ENCODE measurements around the gene EGFLAM. TPM values are rescaled to one million over a fixed set of nuclear protein-coding genes. Genes with fewer than 3 reads are reported as not detected.

Gene EGFLAM
- total and polyA plus RNA-seq, 2 experiments from 2014 or later: 0.06 to 0.27 TPM

DNA sequence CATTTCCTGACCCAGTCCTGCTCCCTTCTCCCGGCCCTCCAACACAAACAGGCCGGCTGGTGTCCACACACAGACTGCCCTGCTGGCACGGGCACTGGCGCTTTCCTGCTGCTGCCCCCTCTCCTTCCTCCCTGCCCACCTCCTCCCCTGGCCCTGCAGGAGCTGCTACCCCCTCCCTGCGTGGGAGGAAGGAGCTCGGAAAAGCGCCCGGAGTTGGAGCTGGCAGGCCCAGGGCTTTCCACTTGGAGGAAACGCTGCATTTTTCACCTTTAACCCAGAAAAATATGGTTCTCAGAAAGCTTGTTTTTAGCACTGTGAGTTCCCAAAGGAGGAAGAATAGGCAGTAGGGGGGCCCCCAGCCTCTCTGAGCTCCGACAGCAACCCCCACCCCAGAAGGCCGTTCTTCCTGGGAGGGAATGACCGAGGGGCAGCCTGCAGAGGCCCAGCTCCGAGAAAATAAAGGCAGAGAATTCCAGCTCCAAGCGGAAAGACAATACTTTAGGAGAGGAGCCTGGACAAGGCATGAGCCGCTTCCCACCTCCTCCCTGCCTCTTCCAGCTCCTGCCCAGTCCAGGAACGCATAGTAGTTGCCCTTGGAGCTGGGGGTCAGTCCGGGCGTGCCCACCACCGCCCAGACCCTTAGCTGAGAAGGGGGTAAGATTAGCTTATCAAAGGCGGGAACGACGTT is 209.1 kb downstream of the EGFLAM start:
- peaks cover 33% of the 10 kb centered on the region for H3K4me1 ChIP-seq (ENCODE audit: low read depth)
- H3K27ac ChIP-seq: no peak overlapping the region
- TF ChIP-seq, protein P1, sequence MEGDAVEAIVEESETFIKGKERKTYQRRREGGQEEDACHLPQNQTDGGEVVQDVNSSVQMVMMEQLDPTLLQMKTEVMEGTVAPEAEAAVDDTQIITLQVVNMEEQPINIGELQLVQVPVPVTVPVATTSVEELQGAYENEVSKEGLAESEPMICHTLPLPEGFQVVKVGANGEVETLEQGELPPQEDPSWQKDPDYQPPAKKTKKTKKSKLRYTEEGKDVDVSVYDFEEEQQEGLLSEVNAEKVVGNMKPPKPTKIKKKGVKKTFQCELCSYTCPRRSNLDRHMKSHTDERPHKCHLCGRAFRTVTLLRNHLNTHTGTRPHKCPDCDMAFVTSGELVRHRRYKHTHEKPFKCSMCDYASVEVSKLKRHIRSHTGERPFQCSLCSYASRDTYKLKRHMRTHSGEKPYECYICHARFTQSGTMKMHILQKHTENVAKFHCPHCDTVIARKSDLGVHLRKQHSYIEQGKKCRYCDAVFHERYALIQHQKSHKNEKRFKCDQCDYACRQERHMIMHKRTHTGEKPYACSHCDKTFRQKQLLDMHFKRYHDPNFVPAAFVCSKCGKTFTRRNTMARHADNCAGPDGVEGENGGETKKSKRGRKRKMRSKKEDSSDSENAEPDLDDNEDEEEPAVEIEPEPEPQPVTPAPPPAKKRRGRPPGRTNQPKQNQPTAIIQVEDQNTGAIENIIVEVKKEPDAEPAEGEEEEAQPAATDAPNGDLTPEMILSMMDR (IDR thresholded peaks at IDR 0.05; ENCODE audit: low read depth, low read length): no peak
- peak in 1 of 2 donors; percentile 90 for DNase-seq (ENCODE audit: low read depth in 1 of 2, low spot score in 1 of 2)
- no peak overlapping the region for H3K4me3 ChIP-seq
- H3K9me3 ChIP-seq (ENCODE audit: low read depth): no peaks in the 10 kb centered on the region
- no peaks in the 10 kb centered on the region for H3K36me3 ChIP-seq
- H3K27me3 ChIP-seq: no peaks in the 10 kb centered on the region

DNA sequence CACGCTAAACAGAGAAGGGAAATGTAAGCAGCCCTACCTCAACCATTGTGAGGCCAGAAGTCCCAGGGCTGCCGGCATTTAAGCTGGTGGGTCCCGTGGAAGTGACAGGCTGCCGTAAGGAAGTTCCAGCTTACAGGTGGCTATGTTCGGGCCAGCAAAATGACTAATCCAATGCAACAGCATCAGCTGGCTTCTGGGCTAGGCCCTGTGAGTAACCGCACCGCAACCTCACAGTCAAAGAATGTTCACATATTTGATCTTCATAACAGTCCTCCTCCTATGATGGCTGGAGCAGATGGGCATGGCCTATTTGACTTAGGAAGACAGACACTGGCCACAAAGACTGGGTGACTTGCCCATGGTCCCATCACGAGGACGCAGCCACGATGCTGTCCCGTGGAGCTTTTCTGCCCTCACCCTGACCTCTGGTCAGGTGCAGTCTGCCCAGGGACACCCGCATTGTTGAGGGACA is 209.9 kb downstream of the EGFLAM start:
- TF ChIP-seq, protein P1 (IDR thresholded peaks at IDR 0.05; ENCODE audit: low read depth, low read length): no peak
- H3K27me3 ChIP-seq: no peaks in the 10 kb centered on the region
- no peaks in the 10 kb centered on the region for H3K36me3 ChIP-seq
- H3K27ac ChIP-seq: no peak overlapping the region
- H3K9me3 ChIP-seq (ENCODE audit: low read depth): no peaks in the 10 kb centered on the region
- H3K4me3 ChIP-seq: no peak overlapping the region
- DNase-seq (ENCODE audit: low read depth in 1 of 2, low spot score in 1 of 2): peak in 1 of 2 donors; percentile 90
- H3K4me1 ChIP-seq (ENCODE audit: low read depth): peaks cover 27% of the 10 kb centered on the region

DNA sequence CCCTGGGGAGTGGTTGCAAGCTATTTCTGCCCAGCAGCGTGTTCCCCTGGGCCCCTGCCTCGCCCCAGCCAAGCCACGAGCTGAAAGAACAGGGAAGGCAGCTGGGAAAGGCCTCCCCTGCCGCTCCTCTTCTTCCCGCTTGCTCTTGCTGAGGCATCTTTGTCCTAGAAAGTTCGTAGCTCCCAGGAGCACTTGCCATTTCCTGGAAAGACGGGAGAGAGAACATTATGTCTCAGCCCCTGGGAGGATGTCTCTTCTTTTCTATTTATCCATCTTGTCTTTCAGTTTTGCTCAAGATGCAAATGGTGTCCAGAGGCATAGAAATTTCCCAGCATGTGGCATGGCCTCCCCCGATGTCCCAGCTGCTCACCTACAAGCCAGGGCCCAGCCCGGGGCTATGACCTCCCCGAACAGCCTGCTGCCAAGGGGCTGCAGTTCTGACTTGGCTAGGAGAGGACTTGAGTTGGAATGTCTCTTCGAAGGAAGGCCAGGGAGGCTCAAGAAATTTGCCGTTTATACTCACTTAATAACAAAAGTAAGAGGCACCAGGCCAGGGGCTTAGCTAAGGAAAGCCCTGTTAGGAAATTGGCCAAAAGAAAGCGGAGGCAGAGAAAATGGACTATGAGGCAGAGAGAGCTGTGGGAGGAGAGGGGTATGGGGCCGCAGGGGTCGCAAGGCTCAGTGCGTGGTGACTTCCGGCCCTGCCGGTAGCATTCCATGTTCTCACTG is 210.8 kb downstream of the EGFLAM start:
- Histone ChIP-seq H3K9me3 (ENCODE audit: low read depth) (no peaks in the 10 kb centered on the region), H3K36me3 (no peaks in the 10 kb centered on the region), H3K4me1 (ENCODE audit: low read depth) (peaks cover 19% of the 10 kb centered on the region), H3K27ac (no peak overlapping the region), H3K4me3 (no peak overlapping the region), H3K27me3 (no peaks in the 10 kb centered on the region)
- TF ChIP-seq, protein P1 (IDR thresholded peaks at IDR 0.05; ENCODE audit: low read depth, low read length): no peak
- peak in 1 of 2 donors; percentile 66 for DNase-seq (ENCODE audit: low read depth in 1 of 2, low spot score in 1 of 2)

DNA sequence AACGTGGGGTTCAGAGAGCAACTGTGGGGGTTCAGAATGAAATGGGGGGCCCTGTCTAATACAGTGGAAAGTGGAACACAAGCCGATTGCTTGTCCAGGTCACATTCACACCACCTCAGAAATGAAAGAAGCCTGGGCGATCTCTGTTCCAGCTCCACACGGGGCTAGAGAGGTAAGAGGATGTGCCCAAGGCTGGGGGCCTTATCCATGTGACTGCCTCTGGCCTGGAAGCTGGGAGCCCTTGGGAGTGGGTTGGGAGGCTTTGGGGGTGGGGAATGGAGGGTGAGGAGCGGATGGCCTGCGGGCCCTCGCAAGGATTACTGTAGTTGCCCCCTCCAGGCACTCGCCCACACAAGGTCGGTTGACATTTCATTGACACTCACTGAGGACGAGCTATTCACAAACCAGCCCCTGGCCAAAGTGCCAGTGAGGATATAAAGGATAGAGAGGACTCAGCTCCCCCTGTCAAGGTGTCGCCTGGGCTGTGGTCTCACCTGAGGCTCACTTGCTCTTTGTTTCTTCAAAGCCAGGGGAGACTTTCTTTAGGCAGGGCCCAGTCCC is 211.4 kb downstream of the EGFLAM start:
- H3K27me3 ChIP-seq: no peaks in the 10 kb centered on the region
- no peak overlapping the region for H3K27ac ChIP-seq
- TF ChIP-seq, protein P1 (IDR thresholded peaks at IDR 0.05; ENCODE audit: low read depth, low read length): no peak
- H3K4me3 ChIP-seq: no peak overlapping the region
- no peaks in the 10 kb centered on the region for H3K36me3 ChIP-seq
- H3K4me1 ChIP-seq (ENCODE audit: low read depth): peaks cover 13% of the 10 kb centered on the region
- DNase-seq (ENCODE audit: low read depth in 1 of 2, low spot score in 1 of 2): no peak
- H3K9me3 ChIP-seq (ENCODE audit: low read depth): no peaks in the 10 kb centered on the region

DNA sequence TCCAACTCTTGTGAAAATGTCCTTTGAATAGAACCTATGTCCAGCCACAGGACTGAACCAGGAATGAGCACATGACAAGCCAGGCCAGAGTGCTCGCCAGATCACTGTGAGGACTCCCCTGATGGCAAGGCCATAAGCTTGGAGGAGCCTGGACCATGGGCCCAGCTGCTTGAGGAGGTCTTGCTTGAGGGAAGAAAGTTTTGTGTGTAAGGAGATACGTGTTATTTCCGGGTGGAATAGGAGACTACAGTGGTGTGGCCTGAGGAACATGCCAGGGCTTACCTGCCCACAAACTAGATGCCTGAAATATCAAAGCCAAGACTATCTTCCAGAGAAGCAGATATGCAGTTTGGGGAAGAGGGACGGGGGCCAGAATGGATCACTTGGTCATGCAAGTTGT is 213.3 kb downstream of the EGFLAM start:
- no peak for DNase-seq (ENCODE audit: low read depth in 1 of 2, low spot score in 1 of 2)
- Histone ChIP-seq H3K4me3 (no peak overlapping the region), H3K4me1 (ENCODE audit: low read depth) (peaks cover 12% of the 10 kb centered on the region), H3K36me3 (no peaks in the 10 kb centered on the region), H3K27me3 (no peaks in the 10 kb centered on the region), H3K9me3 (ENCODE audit: low read depth) (no peaks in the 10 kb centered on the region), H3K27ac (no peak overlapping the region)
- TF ChIP-seq, protein P1 (IDR thresholded peaks at IDR 0.05; ENCODE audit: low read depth, low read length): no peak
